HS-5 (cell line): ENCODE measurements around the gene C1orf167.

Source experiments
- DNase-seq: peaks from one replicate; pipeline ENCODE4 v3.0.0-alpha.2; 2012; ENCODE audit warnings: low read depth

Gene C1orf167

DNA sequence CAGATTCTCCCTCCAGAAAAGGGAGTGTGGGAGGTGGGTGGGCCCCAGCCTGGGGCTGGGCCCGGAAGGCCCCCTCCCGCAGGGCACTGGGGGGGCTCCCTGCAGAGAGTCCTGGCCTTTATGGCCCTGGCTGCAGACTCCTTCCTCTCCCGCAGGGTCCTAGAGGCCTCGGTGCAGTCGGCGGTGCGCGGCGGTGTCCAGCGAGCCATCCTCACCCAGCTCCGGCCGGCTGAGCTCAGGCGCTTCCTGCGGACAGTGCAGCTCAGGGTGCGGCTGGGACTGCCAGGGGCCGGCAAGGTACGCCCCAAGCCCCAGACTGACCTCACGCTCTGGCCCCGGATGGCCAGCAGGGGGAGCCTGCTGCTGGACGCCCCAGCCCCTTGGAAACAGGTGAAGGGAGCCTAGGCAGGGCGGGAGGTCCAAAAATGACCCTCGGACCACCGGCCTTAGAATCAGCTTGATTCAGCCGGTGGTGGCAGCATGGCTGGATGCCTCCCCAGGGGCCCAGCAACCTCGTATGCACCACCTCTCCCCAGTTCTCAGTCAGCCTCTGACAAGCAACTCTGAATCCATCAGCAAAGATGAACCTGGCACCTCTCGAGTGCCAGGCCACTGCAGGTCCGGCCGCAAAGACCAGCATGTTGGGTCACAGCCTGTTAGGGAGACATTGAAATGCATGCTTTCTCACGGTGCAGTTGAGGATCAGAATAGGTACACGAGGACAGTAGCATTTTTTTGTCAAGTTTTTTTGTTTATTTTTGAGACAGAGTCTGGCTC, 23.2 kb downstream of the C1orf167 start:
- DNase-seq: no peak

DNA sequence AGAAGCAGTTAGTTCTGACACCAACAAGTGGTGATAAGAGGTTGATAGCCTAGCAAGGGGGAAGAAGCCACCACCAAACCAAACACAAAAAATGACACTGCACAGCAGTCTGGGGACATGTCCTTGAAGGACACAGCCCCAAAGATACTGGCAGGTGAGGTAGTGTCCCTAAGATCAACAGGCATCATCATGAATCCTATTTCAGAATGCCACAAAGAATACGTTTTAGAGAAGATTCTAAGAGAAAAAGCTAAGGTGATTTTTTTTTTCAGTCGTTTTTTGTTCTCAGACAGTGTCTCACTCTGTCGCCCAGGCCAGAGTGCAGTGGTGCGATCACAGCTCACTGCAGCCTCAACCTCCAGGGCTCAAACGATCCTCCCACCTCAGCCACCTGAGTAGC, 24.2 kb downstream of the C1orf167 start:
- DNase-seq: no peak

DNA sequence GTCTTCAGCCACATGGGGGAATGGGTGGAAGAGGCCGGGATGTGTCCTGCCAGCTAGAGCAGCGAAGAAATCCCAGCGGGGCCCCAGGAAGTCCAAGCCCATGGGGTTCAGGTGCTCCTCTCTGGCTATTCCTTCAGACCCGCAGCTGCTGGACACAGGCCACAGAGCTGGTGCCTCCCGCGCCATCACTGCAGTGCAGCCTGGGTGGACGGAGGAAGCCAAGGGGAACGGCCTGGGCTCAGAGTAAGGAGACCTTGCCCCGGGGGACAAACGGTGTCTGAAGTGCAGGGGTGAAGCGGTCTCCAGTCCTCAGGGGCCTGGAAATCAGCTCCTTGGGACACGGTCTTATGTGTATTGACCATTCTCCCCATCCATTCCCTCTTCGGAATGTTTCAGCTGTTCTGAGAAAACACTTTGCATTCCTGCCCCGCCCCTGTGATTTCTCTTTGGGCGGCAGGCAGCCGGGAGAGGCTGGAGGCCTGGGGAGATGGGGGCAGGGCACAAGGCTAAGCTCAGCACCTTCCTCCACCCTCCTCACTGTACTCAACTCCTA, 25.3 kb downstream of the C1orf167 start:
- DNase-seq: no peak

DNA sequence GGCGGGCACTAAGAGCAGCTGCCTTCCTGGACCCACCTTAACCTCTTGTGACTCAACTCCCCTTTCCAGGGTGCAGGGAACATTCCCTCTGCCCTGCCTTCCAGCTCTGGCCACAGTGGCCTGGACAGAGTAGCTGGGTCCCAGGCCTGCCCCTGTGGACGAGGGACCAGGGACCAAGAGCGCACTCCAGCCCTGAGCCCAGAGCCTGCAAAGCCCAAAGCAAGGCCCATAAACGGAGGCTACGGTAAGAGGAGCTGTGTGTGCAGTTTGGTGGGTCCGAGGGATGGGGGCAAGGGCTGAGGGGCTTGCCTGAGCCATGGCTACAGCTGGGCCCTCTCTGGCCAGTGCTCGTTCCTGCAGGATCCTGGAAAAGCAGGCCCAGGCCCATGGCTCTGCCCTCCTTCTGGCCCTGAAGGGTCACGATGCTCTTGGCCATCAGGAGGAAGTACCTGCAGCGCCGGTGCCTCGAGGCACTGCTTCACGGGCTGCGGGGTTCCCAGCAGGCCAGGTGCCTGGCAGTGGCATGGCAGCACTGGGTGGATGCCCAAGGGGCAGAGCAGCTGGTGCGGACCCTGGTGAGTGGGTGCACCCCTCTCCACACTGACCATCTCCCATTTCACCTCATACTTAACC, 25.9 kb downstream of the C1orf167 start:
- DNase-seq: no peak

- no peak for DNase-seq
These were observed 26.6 kb downstream of the C1orf167 start for GRCh38 chr1:11788549-11789053.

GRCh38 chr1:11789126-11790067, 27.4 kb downstream of the C1orf167 start:
- DNase-seq: no peak

DNA sequence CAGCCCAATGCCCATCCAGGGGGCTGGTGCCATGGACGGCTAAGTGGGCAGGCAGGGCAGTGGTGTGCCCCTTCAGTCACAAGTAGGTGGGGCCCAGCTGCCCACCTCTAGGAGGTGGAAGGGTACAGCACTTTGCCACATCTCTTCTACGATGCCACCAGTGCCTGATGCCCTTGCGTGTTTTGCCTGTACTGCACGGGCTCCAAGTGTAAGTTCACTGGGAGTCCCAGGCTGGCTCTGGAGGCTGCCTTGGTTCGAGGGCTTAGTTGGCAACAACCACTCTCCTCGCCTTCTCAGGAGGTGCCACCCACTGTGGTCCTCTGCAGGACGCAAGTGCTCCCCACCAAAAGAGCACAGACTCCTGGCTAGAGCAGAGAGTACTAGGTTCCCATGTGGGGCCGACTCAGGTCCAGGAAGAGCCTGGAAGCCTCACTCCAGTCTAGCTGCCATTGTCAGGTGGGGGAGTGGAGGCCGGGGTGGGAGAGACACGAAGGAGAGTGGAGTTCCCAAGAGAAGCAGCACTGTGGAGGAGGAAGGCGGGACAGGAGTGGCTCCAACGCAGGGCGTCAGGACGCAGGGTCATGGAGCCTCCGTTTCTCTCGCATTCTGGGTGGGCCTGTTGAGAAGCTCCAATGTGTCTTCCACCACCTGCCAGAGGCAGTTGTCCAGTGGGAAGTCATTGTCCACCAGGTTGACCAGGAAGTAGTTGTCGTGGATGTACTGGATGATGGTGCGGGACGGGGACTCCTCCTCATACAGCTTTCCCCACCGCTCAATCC, 28.3 kb downstream of the C1orf167 start:
- no peak for DNase-seq

DNA sequence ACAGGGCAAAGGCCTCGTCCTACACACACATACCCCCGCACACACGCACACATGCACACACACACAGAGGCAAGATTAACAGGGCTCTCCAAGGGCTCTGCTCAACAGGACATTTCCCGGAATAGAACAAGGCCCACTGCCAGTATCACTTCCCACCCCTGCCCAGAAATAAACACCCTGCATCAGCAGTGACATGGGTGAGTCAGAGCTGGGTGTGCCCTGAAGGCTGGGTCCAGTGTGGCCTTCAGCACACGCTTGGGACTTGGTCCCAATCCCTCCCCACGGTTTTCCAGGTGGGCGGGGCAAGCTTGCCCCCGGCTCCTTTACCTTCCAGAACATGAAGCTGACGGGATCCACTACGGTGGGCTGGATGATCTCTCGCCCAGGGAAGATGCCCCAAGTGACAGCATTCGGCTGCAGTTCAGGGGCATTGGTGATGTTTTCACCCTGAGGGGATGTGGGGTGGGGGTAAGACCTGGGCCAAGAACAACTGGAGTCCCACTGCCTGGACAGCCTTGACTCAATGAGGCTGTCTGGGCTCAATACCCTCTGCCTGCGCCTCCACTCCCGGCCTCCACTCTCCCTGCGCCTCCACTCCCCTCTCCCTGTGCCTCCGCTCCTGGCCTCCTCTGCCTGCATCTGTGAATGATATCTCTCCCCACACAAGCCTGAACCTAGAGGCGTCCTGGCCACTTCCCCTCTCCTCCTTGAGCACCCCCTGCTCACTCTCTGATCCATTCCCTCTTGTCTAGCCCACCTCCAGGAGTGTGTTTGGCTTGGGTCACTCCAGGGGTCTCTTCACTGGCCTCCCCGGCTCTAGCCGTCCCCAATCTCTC, 29.1 kb downstream of the C1orf167 start:
- no peak for DNase-seq

DNA sequence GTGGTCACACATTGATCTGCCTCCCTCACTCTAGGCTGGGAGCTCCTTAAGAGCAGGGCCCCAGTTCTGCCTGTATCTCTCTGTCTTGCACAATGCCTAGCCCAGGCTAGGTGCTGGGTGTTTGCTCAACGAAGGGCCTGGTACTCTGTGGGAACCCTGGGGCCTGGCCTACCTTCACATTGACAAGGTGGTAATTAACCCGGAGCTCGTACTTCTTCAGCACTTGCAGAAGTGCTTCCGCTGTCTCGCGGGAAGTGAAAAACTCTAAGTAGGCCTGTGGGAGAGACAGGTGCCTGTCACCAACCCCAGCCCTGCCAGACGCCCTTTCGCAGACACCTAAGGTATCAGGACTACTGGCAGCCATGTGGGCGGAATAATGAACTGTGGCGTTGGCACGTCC, 30.1 kb downstream of the C1orf167 start:
- no peak for DNase-seq

DNA sequence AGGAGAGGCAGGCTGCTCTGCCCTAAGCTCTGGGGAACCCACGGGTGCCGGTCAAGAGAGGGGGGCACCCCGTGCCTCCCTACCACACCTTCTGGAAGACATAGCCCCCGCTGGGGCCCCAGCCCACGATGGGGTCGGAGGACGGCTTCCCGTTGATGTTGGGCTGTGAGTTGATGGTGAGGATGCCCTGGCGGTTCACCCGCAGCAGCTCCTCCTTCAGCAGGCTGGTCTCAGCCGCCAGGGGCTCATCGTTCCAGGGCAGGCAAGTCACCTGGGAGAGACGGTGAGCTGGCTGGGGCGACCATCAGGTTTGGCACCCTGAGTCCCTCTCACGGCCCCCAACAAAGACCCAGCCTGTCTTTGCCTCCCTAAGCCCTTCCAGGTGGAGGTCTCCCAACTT, 31.8 kb downstream of the C1orf167 start:
- DNase-seq: no peak

- no peak for DNase-seq
These were observed 32.6 kb downstream of the C1orf167 start for GRCh38 chr1:11794446-11795237.

GRCh38 chr1:11795238-11795890, 33.4 kb downstream of the C1orf167 start:
- DNase-seq: no peak

DNA sequence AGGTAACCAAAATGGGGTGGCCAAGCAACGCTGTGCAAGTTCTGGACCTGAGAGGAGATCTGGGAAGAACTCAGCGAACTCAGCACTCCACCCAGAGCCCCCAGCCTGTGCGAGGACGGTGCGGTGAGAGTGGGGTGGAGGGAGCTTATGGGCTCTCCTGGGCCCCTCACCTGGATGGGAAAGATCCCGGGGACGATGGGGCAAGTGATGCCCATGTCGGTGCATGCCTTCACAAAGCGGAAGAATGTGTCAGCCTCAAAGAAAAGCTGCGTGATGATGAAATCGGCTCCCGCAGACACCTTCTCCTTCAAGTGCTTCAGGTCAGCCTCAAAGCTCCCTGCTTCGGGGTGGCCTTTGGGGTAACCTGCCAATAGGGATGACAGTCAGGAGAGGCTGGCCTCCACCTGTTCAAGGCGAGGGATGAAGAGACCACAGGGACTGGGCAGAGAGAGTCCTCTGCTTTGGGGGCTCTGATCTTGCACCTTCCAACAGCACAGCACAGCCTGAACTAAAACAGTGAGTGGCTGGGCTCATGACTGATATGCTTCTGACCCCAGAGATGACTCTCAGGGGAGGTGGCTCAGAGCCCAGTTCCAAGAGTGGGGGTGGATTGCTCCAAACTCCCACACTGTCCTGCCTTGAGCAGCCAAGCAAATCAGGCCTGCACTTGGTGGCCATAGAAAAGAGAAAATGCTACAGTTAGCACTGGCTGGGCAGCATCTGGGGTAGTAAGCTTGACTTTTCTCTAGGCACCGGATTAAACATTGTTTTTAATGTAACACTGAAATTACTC, 34.2 kb downstream of the C1orf167 start:
- DNase-seq: no peak

DNA sequence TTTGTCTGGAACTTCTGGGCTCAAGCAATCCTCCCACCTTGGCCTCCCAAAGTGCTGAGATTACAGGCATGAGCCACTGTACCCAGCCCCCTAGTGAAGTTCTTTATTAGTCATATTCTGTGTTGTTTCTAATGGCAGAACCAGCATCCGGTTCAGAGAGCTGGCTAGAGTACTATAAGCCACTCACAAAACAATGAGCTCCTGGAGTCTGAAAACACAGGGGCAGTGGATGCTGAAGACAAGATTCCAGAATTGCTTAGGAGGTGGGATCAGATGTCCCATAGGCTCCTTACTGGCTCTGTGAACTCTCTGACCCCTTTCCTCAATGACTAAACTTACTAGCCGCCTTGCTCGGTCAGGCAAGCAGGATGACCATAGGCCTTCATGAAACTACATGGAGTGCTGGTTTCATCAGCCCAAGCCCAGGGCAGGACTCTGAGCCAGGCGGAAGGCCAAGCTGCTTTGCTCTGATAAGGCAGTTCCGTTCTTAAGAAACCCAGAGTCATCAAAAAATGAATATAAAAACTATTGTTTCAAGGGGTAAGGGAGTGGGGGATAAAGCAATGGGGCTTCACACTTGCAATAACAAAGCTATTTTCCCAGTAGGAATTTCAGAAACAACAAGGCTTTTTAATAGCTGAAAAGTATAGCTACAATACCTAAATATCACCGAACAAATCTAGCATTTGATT, 35.7 kb downstream of the C1orf167 start:
- DNase-seq: no peak

GRCh38 chr1:11799099-11799498, 37.1 kb downstream of the C1orf167 start:
- no peak for DNase-seq

DNA sequence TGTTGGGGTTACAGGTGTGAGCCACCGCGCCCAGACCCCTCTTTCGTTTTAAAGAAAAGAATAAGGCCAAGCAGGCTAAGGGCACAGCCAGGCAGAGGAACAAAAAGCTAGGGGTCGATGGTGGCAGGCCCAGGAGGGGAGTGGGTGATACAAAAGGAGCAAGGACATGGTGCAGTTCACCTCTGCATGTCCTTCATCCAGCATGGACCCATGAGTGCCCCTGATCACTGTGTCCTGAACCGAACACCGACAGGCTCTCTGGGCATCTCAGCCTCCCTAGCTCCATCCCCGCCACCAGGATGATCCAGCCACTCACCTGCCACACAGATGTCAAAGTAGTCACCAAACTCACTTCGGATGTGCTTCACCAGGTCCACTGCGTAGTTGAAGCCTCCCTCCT, 37.9 kb downstream of the C1orf167 start:
- DNase-seq: no peak

DNA sequence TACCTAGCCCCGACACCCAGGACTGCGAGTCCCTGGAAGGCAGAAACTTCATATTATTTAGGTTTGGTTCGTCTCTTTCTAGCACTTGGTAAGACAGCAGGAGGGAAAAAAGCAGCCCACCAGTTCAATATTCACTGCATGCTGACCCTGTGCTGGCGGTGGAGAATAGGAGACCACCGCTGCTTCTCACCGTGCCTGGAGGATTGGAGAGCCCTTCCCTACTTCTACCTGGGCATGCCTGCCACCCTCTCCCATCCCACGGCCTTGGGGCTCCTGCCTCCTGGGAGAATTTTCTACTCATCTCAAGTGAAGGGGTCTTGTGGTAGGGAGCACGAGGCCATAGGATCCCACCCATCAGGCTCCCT, 38.4 kb downstream of the C1orf167 start:
- DNase-seq: no peak
